Tibial nerve (tissue), 4 donors: ENCODE data around the gene ASCC1. TPM values are rescaled to one million over a fixed set of nuclear protein-coding genes. Genes with fewer than 3 reads are reported as not detected.

Source experiments
- DNase-seq, 2 donors: peaks; one replicate each; pipeline ENCODE4 v3.0.0-alpha.2; 2019; ENCODE audit warnings: low spot score in 2 of 2
- H3K27ac ChIP-seq, 4 donors: fragments of 200-600 bp; sonication (generic) in 3 of 4; one replicate each; pipeline ENCODE4 v1.5.1; 2017 to 2019; ENCODE audit warnings: mild to moderate bottlenecking in 1 of 4
- H3K27me3 ChIP-seq, 2 donors: fragments of 200-600 bp; sonication (generic) in 1 of 2; one replicate each; pipeline versions ENCODE4 v1.5.1 to v1.6.0; 2017 to 2019
- H3K36me3 ChIP-seq, 3 donors: fragments of 200-600 bp; sonication (generic); one replicate each; pipeline ENCODE4 v1.5.1; 2018 to 2019
- H3K4me1 ChIP-seq, 4 donors: fragments of 200-600 bp; sonication (generic) in 3 of 4; one replicate each; pipeline ENCODE4 v1.5.1; 2017 to 2019
- H3K4me3 ChIP-seq, 4 donors: fragments of 200-600 bp; sonication (generic) in 3 of 4; one replicate each; pipeline ENCODE4 v1.5.1; 2017 to 2019; ENCODE audit warnings: mild to moderate bottlenecking in 1 of 4, moderate library complexity in 1 of 4
- H3K9me3 ChIP-seq, 4 donors: fragments of 200-600 bp; sonication (generic) in 3 of 4; one replicate each; pipeline ENCODE4 v1.5.1; 2017 to 2019
- EP300 ChIP-seq, 2 donors: sonication (generic); formaldehyde crosslinking; IDR thresholded peaks; one replicate each; pipeline ENCODE4 v1.6.1; 2017; ENCODE audit warnings: antibody characterized with exemption in 2 of 2, mild to moderate bottlenecking in 1 of 2
- POLR2A ChIP-seq, 2 donors: fragments of 450-650 bp; IDR thresholded peaks; one replicate each; pipeline ENCODE4 v1.6.1; 2017; ENCODE audit warnings: antibody characterized with exemption in 2 of 2, mild to moderate bottlenecking in 2 of 2, moderate library complexity in 2 of 2
- WGBS, 2 donors: methylation state at CpG; one replicate each; pipeline ENCODE4 v1.1.5; 2018; 5-methylcytosine and 5-hydroxymethylcytosine counted together
- total RNA-seq, 4 donors: library from RNA; depleted of rRNA; stranded (reverse); fragments of >200 nt; gene quantifications; one replicate each; pipeline ENCODE4 v1.1.0, GENCODE V29; 2016
- TF ChIP-seq, protein P1 (sequence below), 5 experiments: fragments of 200-600 bp in 3 of 5; fragments of 450-650 bp in 2 of 5; sonication (generic) in 3 of 5; IDR thresholded peaks; one replicate each; pipeline ENCODE4 v1.5.1; 2016 to 2019; ENCODE audit warnings: antibody characterized with exemption in 5 of 5, mild to moderate bottlenecking in 3 of 5, moderate library complexity in 2 of 5

The ASCC1 gene
- total RNA-seq, 4 donors from 2014 or later: 34.2 to 85.7 (median 54.2) TPM

DNA sequence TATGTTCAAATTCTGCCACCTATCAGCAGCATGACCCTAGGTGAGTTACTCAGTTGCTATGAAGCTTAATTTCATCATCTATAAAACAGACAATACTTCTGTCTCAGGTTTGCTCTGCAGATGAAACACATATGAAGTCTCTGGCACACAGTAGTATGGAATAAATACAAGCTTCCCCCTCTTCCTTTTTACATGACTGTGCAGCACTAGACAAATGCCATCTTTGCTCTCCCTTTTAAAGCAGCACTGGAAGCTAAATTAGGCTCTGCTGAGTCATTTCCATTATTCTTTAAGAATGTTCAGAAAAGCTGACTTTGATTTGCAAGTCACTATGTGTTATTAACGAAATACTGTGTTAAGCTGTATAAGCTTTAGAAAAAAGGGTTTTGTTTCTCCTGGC lies 40.9 kb downstream of the ASCC1 start:
- H3K27ac ChIP-seq: peak overlapping the region in 1 of 4 donors; percentile 26
- no peaks in the 10 kb centered on the region for H3K9me3 ChIP-seq
- no peak for TF ChIP-seq EP300 (IDR thresholded peaks at IDR 0.05)
- no peak for TF ChIP-seq POLR2A (IDR thresholded peaks at IDR 0.05)
- TF ChIP-seq, protein P1, sequence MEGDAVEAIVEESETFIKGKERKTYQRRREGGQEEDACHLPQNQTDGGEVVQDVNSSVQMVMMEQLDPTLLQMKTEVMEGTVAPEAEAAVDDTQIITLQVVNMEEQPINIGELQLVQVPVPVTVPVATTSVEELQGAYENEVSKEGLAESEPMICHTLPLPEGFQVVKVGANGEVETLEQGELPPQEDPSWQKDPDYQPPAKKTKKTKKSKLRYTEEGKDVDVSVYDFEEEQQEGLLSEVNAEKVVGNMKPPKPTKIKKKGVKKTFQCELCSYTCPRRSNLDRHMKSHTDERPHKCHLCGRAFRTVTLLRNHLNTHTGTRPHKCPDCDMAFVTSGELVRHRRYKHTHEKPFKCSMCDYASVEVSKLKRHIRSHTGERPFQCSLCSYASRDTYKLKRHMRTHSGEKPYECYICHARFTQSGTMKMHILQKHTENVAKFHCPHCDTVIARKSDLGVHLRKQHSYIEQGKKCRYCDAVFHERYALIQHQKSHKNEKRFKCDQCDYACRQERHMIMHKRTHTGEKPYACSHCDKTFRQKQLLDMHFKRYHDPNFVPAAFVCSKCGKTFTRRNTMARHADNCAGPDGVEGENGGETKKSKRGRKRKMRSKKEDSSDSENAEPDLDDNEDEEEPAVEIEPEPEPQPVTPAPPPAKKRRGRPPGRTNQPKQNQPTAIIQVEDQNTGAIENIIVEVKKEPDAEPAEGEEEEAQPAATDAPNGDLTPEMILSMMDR (IDR thresholded peaks at IDR 0.05): no peak
- DNase-seq: no peak
- 26 to 31% methylated on average over 1 of the region's 1 CpG for WGBS, 2 donors
- H3K36me3 ChIP-seq: peaks cover 0 to 25% (median 4%) of the 10 kb centered on the region in 3 donors
- H3K27me3 ChIP-seq: no peaks in the 10 kb centered on the region
- H3K4me1 ChIP-seq: peaks cover 0 to 29% (median 6%) of the 10 kb centered on the region in 4 donors
- H3K4me3 ChIP-seq: no peak overlapping the region

DNA sequence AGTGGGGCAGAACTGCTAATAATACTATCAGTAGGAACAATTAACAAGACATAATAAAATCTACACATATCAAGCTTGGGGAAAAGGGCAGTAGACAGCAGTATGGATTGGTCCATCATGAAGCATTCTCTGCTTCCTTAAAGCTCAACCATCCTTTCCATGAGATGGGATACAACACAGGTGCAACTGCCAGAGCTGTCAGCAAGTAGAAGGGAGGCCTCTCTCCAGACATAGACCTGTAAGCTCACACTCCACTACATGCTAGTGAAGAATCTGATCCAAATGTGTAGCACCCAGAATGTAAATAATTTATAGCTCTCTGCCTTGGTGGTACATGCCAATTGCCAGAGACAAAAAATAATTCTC lies 41.8 kb downstream of the ASCC1 start:
- Histone ChIP-seq H3K27me3 (no peaks in the 10 kb centered on the region), H3K36me3 (peaks cover 0 to 21% (median 4%) of the 10 kb centered on the region in 3 donors), H3K9me3 (no peaks in the 10 kb centered on the region), H3K4me1 (peaks cover 0 to 29% (median 6%) of the 10 kb centered on the region in 4 donors), H3K4me3 (no peak overlapping the region), H3K27ac (no peak overlapping the region)
- TF ChIP-seq, protein P1 (IDR thresholded peaks at IDR 0.05): no peak
- no peak for TF ChIP-seq EP300 (IDR thresholded peaks at IDR 0.05)
- no peak for TF ChIP-seq POLR2A (IDR thresholded peaks at IDR 0.05)
- no peak for DNase-seq

DNA sequence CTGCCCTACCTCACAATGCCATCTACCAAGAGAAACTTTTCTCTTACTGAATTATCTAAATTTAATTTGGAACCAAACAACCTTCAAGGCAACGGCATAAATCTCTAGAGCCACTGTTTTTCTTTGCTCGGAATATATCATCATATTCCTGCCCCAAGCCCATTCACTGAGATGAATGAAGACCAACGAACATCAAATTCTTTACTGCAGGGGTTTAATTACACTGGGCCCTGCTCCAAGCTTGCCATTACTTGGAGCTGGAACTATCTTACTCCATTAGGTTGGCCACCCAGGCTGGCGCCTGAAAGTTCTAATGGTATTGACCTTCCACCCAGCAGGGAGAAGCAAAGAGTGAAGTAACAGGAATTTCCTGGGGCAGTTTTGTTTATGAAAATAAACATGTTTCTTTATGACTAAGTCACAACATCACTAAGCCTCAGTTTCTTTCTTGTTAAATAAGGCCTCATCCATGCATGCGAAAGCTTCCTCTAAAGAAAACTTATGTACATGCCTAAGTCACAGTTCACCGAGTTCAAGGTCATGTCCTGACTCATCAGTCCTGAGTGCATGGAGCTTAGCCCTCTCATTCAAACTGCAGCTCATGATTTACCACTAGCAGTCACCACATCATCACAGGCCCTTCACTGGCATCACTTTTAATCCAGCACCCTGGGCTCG lies 42.3 kb downstream of the ASCC1 start:
- peaks cover 0 to 29% (median 6%) of the 10 kb centered on the region in 4 donors for H3K4me1 ChIP-seq
- no peak overlapping the region for H3K27ac ChIP-seq
- WGBS, 2 donors: 66 to 67% methylated on average over 7 of the region's 7 CpGs
- TF ChIP-seq, protein P1 (IDR thresholded peaks at IDR 0.05): no peak
- TF ChIP-seq EP300 (IDR thresholded peaks at IDR 0.05) (no peak), POLR2A (IDR thresholded peaks at IDR 0.05) (no peak)
- H3K9me3 ChIP-seq: no peaks in the 10 kb centered on the region
- no peaks in the 10 kb centered on the region for H3K27me3 ChIP-seq
- peaks cover 0 to 21% (median 0%) of the 10 kb centered on the region in 3 donors for H3K36me3 ChIP-seq
- no peak overlapping the region for H3K4me3 ChIP-seq
- no peak for DNase-seq

DNA sequence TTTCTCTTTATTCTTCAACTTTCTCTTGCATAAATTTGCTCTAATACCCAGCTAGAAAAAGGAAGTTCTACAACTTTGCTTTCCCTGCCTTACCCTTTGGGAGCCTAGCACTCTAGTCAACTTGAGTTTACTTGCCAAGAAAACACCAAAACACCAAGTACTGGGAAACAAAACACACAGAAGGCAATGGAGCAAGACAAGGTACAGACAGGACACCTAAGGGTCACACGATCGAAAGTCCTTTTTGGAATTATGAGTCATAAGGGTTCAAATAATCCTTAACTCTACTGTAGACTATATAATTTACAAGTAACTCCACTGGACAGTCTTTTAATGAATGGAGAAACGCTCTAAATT lies 42.8 kb downstream of the ASCC1 start:
- WGBS, 2 donors: 90 to 98% methylated on average over 3 of the region's 3 CpGs
- TF ChIP-seq POLR2A (IDR thresholded peaks at IDR 0.05): no peak
- TF ChIP-seq EP300 (IDR thresholded peaks at IDR 0.05): no peak
- TF ChIP-seq, protein P1 (IDR thresholded peaks at IDR 0.05): no peak

DNA sequence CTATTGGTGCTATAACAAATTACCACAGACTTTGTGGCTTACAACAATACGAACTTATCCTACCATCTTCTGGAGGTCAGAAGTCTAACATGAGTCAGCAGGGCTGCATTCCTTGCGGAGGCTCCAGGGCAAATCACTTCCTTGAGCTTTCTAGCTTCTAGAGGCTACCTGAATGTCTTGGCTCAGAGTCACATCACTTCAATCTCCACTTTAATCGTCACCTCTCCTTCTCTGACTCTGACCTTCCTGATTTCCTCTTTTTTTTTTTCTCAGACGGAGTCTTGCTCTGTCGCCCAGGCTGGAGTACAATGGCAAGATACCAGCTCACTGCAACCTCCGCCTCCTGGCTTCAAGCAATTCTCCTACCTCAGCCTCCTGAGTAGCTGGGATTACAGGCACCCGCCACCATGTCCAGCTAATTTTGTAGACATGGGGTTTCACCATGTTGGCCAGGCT lies 44.9 kb downstream of the ASCC1 start:
- no peak for DNase-seq
- H3K36me3 ChIP-seq: peaks cover 0 to 16% (median 0%) of the 10 kb centered on the region in 3 donors
- WGBS, 2 donors: 70 to 73% methylated on average over 7 of the region's 7 CpGs

More for the DNA sequence above, 42.8 kb downstream of the ASCC1 start:
- no peaks in the 10 kb centered on the region for H3K27me3 ChIP-seq
- no peaks in the 10 kb centered on the region for H3K9me3 ChIP-seq
- H3K36me3 ChIP-seq: peaks cover 0 to 21% (median 0%) of the 10 kb centered on the region in 3 donors
- H3K27ac ChIP-seq: peak overlapping the region in 1 of 4 donors; percentile 58
- peaks cover 0 to 29% (median 6%) of the 10 kb centered on the region in 4 donors for H3K4me1 ChIP-seq
- no peak for DNase-seq
- H3K4me3 ChIP-seq: no peak overlapping the region

More for the DNA sequence above, 44.9 kb downstream of the ASCC1 start:
- Histone ChIP-seq H3K9me3 (no peaks in the 10 kb centered on the region), H3K4me1 (peaks cover 0 to 29% (median 6%) of the 10 kb centered on the region in 4 donors), H3K4me3 (no peak overlapping the region), H3K27me3 (no peaks in the 10 kb centered on the region), H3K27ac (no peak overlapping the region)
- TF ChIP-seq EP300 (IDR thresholded peaks at IDR 0.05): no peak
- no peak for TF ChIP-seq POLR2A (IDR thresholded peaks at IDR 0.05)
- TF ChIP-seq, protein P1 (IDR thresholded peaks at IDR 0.05): no peak
